ENCODE data around the gene ADAMTSL1. TPM values are rescaled to one million over a fixed set of nuclear protein-coding genes. Genes with fewer than 3 reads are reported as not detected.

ADAMTSL1 gene
- total RNA-seq, 1 experiment from 2014 or later, result 1.2 TPM

- H2BK12ac ChIP-seq (ENCODE audit: insufficient read length, low read depth, low read length), result no peak overlapping the region
- H4K91ac ChIP-seq (ENCODE audit: insufficient read length, low read depth, low read length), result no peak overlapping the region
- no peak overlapping the region for H3K14ac ChIP-seq (ENCODE audit: insufficient read depth, low read length)
- H4K20me1 ChIP-seq (ENCODE audit: control insufficient read depth, insufficient read depth, insufficient read length), result no peaks in the 10 kb centered on the region
- H4K5ac ChIP-seq (ENCODE audit: insufficient read length, low read depth, low read length), result no peak overlapping the region
- Mint-ChIP-seq H3K4me1 (no peaks in the 10 kb centered on the region), H3K9me3 (no peaks in the 10 kb centered on the region), H3K4me3 (no peak overlapping the region), H3K27ac (no peak overlapping the region), H3K27me3 (ENCODE audit: low read depth) (no peaks in the 10 kb centered on the region), H3K36me3 (ENCODE audit: insufficient read depth in 1 of 3, low read depth in 3 of 3) (no peaks in the 10 kb centered on the region)
- no peak overlapping the region for H3K27ac ChIP-seq (ENCODE audit: insufficient read length, low read depth, low read length)
- H2AK5ac ChIP-seq (ENCODE audit: insufficient read length, low read length), result no peak overlapping the region
- H2BK20ac ChIP-seq (ENCODE audit: low read depth, low read length, poor library complexity, severe bottlenecking), result no peak overlapping the region
- no peaks in the 10 kb centered on the region for H3K27me3 ChIP-seq (ENCODE audit: insufficient read depth, low read length)
- no peak overlapping the region for H3K18ac ChIP-seq (ENCODE audit: insufficient read length, low read depth, low read length)
- no peak overlapping the region for H4K8ac ChIP-seq (replicated peaks; ENCODE audit: insufficient read length, low read depth, low read length)
- H2BK120ac ChIP-seq (ENCODE audit: low read depth, low read length, poor library complexity, severe bottlenecking), result no peak overlapping the region
- H3K56ac ChIP-seq (ENCODE audit: insufficient read length, low read depth, low read length), result no peak overlapping the region
- H3K9ac ChIP-seq (ENCODE audit: extremely low read depth, insufficient read length, low read length), result no peak overlapping the region
- no peak overlapping the region for H3K4ac ChIP-seq (ENCODE audit: low read depth, low read length)
- no peaks in the 10 kb centered on the region for H3K4me1 ChIP-seq (ENCODE audit: insufficient read depth, low read length)
- no peak overlapping the region for H3K4me2 ChIP-seq (ENCODE audit: insufficient read depth, insufficient read length, low read length)
- H3K23ac ChIP-seq (ENCODE audit: insufficient read length, low read depth, low read length), result no peak overlapping the region
- no peak overlapping the region for H2BK5ac ChIP-seq (ENCODE audit: insufficient read length, low read length)
- H3K9me3 ChIP-seq (ENCODE audit: control insufficient read depth, low read depth, low read length), result no peaks in the 10 kb centered on the region
- TF ChIP-seq CTCF (conservative IDR thresholded peaks at IDR 0.05), result no peak
- H3T11ph ChIP-seq (ENCODE audit: low read length), result no peak overlapping the region
- no peak overlapping the region for H2AFZ ChIP-seq (ENCODE audit: low read length)
- no peaks in the 10 kb centered on the region for H3K23me2 ChIP-seq (ENCODE audit: insufficient read length, low read depth, low read length, poor library complexity, severe bottlenecking)
- H3K79me2 ChIP-seq (ENCODE audit: insufficient read depth, low read length), result no peaks in the 10 kb centered on the region
- no peaks in the 10 kb centered on the region for H3K79me1 ChIP-seq (ENCODE audit: insufficient read depth, low read depth, low read length, poor library complexity, severe bottlenecking)
- no peak overlapping the region for H2BK15ac ChIP-seq (ENCODE audit: low read depth, low read length)
- DNase-seq, result no peak
Observed at GRCh38 chr9:18463991-18464390, 10.0 kb upstream of the ADAMTSL1 start.

All from H9 (cell line).